Natural killer cell (primary cell): ENCODE measurements around the gene ZNF574. TPM values are rescaled to one million over a fixed set of nuclear protein-coding genes. Genes with fewer than 3 reads are reported as not detected.

Experiments used
- ATAC-seq, 3 donors: fragments of 150-1000 bp in 2 of 3; fragments of 200-7000 bp in 1 of 3; cut with Tn5 transposase; 1 replicate in 1 of 3; 2 replicates in 2 of 3; pipeline ENCODE4 v1.10.0; 2021; ENCODE audit warnings: mild to moderate bottlenecking in 2 of 3, moderate library complexity in 2 of 3
- DNase-seq, 2 donors: peaks; one replicate each; pipeline versions ENCODE4 v3.0.0 to v3.0.0-alpha.2; 2013 to 2021; ENCODE audit warnings: mixed read lengths in 1 of 2
- H3K27ac ChIP-seq: one replicate; pipeline ENCODE4 v1.5.1; 2013; ENCODE audit warnings: mild to moderate bottlenecking, low read length
- H3K27me3 ChIP-seq: one replicate; pipeline ENCODE4 v1.6.1; 2013; ENCODE audit warnings: low read length; ENCODE audit not compliant: control insufficient read depth, insufficient read depth
- H3K36me3 ChIP-seq: one replicate; pipeline ENCODE4 v1.6.1; 2013; ENCODE audit warnings: low read length; ENCODE audit not compliant: control insufficient read depth, insufficient read depth
- H3K4me1 ChIP-seq: one replicate; pipeline ENCODE4 v1.6.1; 2013; ENCODE audit warnings: low read length; ENCODE audit not compliant: control insufficient read depth, insufficient read depth
- H3K4me3 ChIP-seq: one replicate; pipeline ENCODE4 v1.5.1; 2013; ENCODE audit warnings: low read length
- H3K9me3 ChIP-seq: one replicate; pipeline ENCODE4 v1.6.1; 2013; ENCODE audit warnings: low read length; ENCODE audit not compliant: control insufficient read depth, insufficient read depth
- H3K27ac Mint-ChIP-seq, 2 donors: one replicate each; pipeline ENCODE4 v1.8.0; 2022; ENCODE audit warnings: mild to moderate bottlenecking in 2 of 2, mixed read lengths in 2 of 2, moderate library complexity in 1 of 2
- H3K27me3 Mint-ChIP-seq, 2 donors: one replicate each; pipeline ENCODE4 v1.8.0; 2022; ENCODE audit warnings: low read depth in 2 of 2, mixed read lengths in 2 of 2
- H3K36me3 Mint-ChIP-seq: one replicate; pipeline ENCODE4 v1.8.0; 2022; ENCODE audit warnings: mixed read lengths
- H3K4me1 Mint-ChIP-seq, 2 donors: one replicate each; pipeline ENCODE4 v1.8.0; 2022; ENCODE audit warnings: mixed read lengths in 2 of 2
- H3K4me3 Mint-ChIP-seq: one replicate; pipeline ENCODE4 v1.8.0; 2022; ENCODE audit warnings: mild to moderate bottlenecking, moderate library complexity, mixed read lengths
- H3K9me3 Mint-ChIP-seq, 2 donors: one replicate each; pipeline ENCODE4 v1.8.0; 2022; ENCODE audit warnings: mixed read lengths in 2 of 2
- CTCF ChIP-seq: fragments of 200-600 bp; IDR thresholded peaks from one replicate; pipeline ENCODE4 v1.8.0; 2022; ENCODE audit warnings: antibody characterized with exemption
- WGBS: methylation state at CpG from one replicate; pipeline ENCODE4 v1.1.7; 2013; ENCODE audit warnings: missing lambda C conversion rate; ENCODE audit not compliant: insufficient coverage; 5-methylcytosine and 5-hydroxymethylcytosine counted together
- intact Hi-C: fragments of 100-400 bp; cut with micrococcal nuclease; formaldehyde crosslinking; loops from one replicate; pipeline ENCODE4 v1.14.2; 2022
- total RNA-seq, 4 donors: library from RNA; stranded (reverse); fragments of 120-200 nt in 1 of 4; gene quantifications; one replicate each; pipeline versions ENCODE4 v1.2.3 to v1.2.4, GENCODE V29; 2013 to 2022

The ZNF574 gene
- total RNA-seq, 3 donors from 2014 or later (not counting 1 experiment from before 2014, with no cell fraction given), result 21.6 to 23.7 (median 23.1) TPM

GRCh38 chr19:42079886-42080763 lies 4.2 kb downstream of the ZNF574 start:
- no peak overlapping the region for H3K4me3 ChIP-seq
- H3K36me3 ChIP-seq, result peaks cover 38% of the 10 kb centered on the region
- TF ChIP-seq CTCF, result no peak
- no peak overlapping the region for H3K27ac ChIP-seq
- ATAC-seq (no peak), DNase-seq (no peak)
- 97% methylated on average over 44 of the region's 44 CpGs for WGBS
- peaks cover 12% of the 10 kb centered on the region for H3K4me1 ChIP-seq
- no peaks in the 10 kb centered on the region for H3K9me3 ChIP-seq
- H3K27me3 ChIP-seq, result no peaks in the 10 kb centered on the region
- Mint-ChIP-seq H3K36me3 (no peaks in the 10 kb centered on the region), H3K27me3 (no peaks in the 10 kb centered on the region), H3K4me1 (peaks cover 43 to 44% of the 10 kb centered on the region in 2 donors), H3K27ac (no peak overlapping the region), H3K4me3 (no peak overlapping the region), H3K9me3 (no peaks in the 10 kb centered on the region)
- intact Hi-C loops, result no loop called here

GRCh38 chr19:42080764-42081375 lies 4.9 kb downstream of the ZNF574 start:
- no peak for TF ChIP-seq CTCF
- Mint-ChIP-seq H3K27me3 (no peaks in the 10 kb centered on the region), H3K27ac (no peak overlapping the region), H3K4me3 (no peak overlapping the region), H3K36me3 (no peaks in the 10 kb centered on the region), H3K4me1 (peaks cover 35 to 40% of the 10 kb centered on the region in 2 donors), H3K9me3 (no peaks in the 10 kb centered on the region)
- Histone ChIP-seq H3K4me3 (no peak overlapping the region), H3K27me3 (no peaks in the 10 kb centered on the region), H3K9me3 (no peaks in the 10 kb centered on the region), H3K27ac (no peak overlapping the region), H3K36me3 (peaks cover 38% of the 10 kb centered on the region), H3K4me1 (peaks cover 9% of the 10 kb centered on the region)
- intact Hi-C loops, result no loop called here
- ATAC-seq (no peak), DNase-seq (no peak)
- 96% methylated on average over 28 of the region's 28 CpGs for WGBS

GRCh38 chr19:42081584-42082203 lies 5.7 kb downstream of the ZNF574 start:
- WGBS, result 90% methylated on average over 2 of the region's 2 CpGs
- no peak overlapping the region for H3K27ac ChIP-seq
- H3K4me3 Mint-ChIP-seq, result no peak overlapping the region

More at GRCh38 chr19:42081584-42082203, 5.7 kb downstream of the ZNF574 start:
- TF ChIP-seq CTCF, result no peak
- Histone ChIP-seq H3K36me3 (peaks cover 38% of the 10 kb centered on the region), H3K4me3 (no peak overlapping the region), H3K4me1 (peaks cover 6% of the 10 kb centered on the region), H3K9me3 (no peaks in the 10 kb centered on the region), H3K27me3 (no peaks in the 10 kb centered on the region)
- ATAC-seq (peak in 2 of 3 donors; percentile 46 to 59), DNase-seq (peak in 1 of 2 donors; percentile 47)
- Mint-ChIP-seq H3K36me3 (no peaks in the 10 kb centered on the region), H3K9me3 (no peaks in the 10 kb centered on the region), H3K27ac (peak overlapping the region in 1 of 2 donors; percentile 61), H3K4me1 (peaks cover 27 to 32% of the 10 kb centered on the region in 2 donors), H3K27me3 (no peaks in the 10 kb centered on the region)
- intact Hi-C loops, result no loop called here
